ENCODE data around the gene GBX2. TPM values are rescaled to one million over a fixed set of nuclear protein-coding genes. Genes with fewer than 3 reads are reported as not detected.

Gene GBX2
- total RNA-seq (2014; rRNA removed; shearing (Covaris generic)), result 0.04 and 1.1 TPM in 2 replicates

- DNase-seq (ENCODE audit: low spot score), result peak; percentile 69
These were observed at the start of gene GBX2 for GRCh38 chr2:236168110-236169080. Gene GBX2, minus strand, starts transcription at chr2:236168386. Its CDS starts 415 bp downstream, at chr2:236167971.

DNA sequence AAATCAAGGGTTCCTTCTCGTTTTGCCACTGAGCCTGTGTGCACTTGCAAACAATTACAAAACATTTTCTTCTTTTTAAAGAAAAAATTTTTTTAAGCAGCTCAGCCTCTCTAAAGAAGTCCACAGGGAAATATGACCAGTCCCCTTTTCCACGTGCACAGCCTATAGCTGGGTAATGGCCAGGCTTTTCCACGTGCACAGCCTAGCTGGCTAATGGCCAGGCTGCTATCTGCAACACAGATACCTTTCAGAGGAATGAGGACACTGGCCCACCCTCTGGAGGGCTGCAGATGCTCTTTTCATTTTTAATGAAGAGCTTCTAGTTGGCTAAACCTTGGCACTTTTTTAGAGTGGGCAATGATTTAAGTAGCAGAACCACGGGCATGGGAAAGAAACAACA lies 49.7 kb upstream of the GBX2 start:
- DNase-seq (ENCODE audit: low spot score), result no peak

DNA sequence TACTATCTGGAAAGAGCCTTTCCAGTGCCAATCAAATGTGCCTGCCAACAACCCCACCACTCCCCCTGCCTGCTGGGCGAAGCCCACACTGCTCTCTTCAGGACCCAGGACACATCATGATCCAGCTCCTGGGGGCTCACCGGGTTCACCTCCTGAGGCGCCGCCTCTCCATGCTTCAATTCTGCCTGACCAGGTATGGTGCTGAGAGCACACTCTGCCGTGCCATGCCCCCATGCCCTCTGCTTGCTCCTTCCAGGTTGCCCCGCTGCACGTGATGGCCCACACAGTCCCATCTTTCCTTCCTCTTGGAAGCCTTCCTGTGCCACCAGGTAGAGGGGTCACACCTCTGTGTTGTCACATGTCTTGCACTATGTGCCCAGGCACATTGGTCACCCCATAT lies 48.5 kb upstream of the GBX2 start:
- DNase-seq (ENCODE audit: low spot score), result no peak

- DNase-seq (ENCODE audit: low spot score), result no peak
These were observed 47.7 kb upstream of the GBX2 start for GRCh38 chr2:236215761-236216333.

- DNase-seq (ENCODE audit: low spot score), result no peak
These were observed 47.0 kb upstream of the GBX2 start for GRCh38 chr2:236215196-236215595.

GRCh38 chr2:236214376-236214995 lies 46.3 kb upstream of the GBX2 start:
- no peak for DNase-seq (ENCODE audit: low spot score)

DNA sequence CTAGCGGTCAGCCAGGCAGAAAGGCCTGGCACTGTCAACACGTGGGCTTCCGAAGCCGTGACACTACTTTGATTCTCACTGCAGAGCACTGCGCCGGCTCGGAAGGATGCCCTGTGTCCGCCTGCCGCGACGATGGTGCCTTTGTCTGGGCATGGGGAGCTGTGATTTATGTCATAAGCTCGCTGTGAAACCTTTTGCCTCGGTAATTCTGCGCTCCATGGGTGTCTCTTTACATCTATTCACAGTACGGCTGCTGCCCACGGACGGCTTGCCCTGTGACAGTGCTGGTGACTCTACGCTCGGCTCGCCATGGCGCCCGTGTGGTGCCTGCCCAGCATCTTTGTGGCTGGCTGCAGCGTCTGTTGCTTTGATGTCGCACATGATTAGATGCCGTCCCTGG lies 43.1 kb upstream of the GBX2 start:
- no peak for DNase-seq (ENCODE audit: low spot score)

DNA sequence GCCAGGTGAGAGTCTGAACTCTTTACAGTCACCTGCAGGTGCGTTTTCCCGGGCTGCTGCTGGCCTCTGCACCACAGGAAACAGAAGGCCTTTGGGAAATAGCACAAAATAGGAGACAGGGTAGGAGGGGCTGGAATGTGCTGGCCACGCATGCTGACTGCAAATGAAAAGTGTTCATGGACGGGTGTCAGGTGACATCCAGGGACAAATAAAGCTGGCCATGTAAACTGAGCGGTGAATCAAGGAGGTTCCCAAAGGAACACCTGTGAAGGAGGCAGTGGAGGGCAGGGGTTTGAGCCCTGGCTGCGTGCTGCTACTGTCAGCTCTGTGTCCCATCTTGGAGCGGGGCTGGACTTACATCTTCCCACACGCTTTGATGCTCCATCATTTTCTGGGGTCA lies 42.4 kb upstream of the GBX2 start:
- no peak for DNase-seq (ENCODE audit: low spot score)

DNA sequence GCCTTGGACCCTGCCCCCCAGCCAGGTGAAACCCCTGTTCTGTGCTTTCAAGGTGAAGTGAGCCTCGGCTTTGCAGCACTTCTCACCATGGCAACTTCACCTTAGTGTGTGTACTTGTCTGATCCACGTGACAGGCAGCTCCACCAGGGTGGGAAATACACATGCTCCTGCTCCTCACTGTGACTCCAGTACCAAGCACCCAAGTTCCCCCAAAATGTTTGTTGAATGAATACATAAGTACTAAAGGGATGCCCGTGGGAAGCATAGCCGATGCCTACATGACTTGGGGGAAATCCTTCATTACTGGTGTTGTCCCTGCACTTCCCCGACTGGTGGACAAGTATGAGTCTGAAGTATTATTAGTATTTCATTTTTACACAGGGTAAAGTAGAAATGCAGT lies 41.8 kb upstream of the GBX2 start:
- no peak for DNase-seq (ENCODE audit: low spot score)

GRCh38 chr2:236209535-236209934 lies 41.3 kb upstream of the GBX2 start:
- DNase-seq (ENCODE audit: low spot score), result no peak

- DNase-seq (ENCODE audit: low spot score), result no peak
These were observed 40.1 kb upstream of the GBX2 start for GRCh38 chr2:236208019-236208926.

GRCh38 chr2:236207472-236207871 lies 39.3 kb upstream of the GBX2 start:
- no peak for DNase-seq (ENCODE audit: low spot score)

- no peak for DNase-seq (ENCODE audit: low spot score)
These were observed 37.9 kb upstream of the GBX2 start for GRCh38 chr2:236205867-236206645.

DNA sequence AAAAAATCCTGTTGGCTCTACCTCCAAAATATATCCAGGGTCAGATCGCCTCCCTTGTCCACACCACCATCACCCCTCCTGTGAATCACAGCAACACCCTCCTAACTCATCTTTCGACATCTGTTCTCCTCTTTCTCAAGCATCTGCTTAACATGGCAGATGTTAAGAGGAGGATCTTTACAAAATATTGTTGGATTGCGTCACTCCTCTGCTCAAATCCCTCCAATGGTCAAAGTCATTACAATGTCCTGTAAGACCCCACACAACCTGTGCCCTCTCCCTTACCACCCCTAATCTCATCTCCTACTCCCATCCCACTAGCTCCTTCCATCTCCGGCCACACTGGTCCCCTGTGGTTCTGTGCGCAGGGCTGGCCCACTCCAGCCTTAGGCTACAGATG lies 36.8 kb upstream of the GBX2 start:
- no peak for DNase-seq (ENCODE audit: low spot score)

GRCh38 chr2:236200378-236200777 lies 32.2 kb upstream of the GBX2 start:
- no peak for DNase-seq (ENCODE audit: low spot score)

DNA sequence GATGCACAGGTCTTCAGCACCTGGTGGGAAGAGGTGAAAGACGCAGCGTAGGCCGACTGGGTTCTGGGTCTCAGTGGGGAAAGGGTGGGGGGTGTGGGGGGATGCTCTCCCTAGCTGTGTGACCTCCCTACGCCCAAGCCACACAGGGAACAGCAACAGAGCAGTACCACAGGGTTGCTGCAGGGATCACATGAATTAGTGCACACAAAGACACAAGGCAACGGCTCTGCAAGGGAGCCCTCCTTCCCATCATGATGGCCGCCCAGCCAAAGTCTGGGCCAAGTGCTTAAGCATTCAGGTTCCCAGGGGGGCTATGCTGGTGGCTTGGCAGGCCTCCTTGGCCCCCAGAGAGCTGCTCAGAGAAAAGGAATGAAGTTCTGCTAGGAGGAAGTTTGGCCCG lies 28.2 kb upstream of the GBX2 start:
- DNase-seq (ENCODE audit: low spot score), result no peak

DNA sequence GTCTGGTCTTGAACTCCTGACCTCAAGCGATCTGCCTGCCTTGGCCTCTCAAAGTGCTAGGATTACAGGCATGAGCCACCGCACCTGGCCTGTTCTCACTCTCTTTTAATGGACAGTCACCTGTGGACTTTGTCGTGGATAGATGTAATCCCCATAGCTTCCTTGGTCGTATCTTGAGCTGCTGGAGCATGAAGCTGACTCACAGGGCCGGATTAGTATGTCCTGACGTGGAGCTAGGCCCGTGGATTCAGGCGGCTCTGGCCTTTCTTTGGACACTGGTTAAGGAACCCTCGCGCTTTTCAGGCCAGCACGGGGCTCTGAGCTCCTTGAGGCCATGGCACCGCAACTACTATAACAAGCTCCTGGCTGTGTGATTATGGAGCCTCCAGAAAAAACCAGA lies 27.5 kb upstream of the GBX2 start:
- no peak for DNase-seq (ENCODE audit: low spot score)

DNA sequence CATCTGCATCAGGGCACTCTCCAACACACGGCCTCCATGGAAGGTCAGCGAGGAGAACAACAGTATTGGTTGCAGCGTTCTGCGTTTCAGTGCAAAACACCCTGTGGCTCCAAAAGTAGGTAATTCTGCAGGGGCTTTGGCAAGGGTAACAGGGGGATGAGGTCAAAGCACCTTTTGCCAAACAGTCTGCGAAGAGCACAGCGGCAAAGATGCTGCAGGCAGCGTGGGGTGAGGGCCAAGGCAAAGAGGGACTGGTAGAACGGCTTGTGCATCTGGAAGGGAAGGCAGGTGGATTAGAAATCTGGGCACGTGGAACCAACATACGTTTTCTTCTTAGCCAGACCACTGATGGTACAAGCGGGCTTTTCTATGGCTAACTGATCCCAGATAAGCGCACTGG lies 26.6 kb upstream of the GBX2 start:
- DNase-seq (ENCODE audit: low spot score), result no peak

DNA sequence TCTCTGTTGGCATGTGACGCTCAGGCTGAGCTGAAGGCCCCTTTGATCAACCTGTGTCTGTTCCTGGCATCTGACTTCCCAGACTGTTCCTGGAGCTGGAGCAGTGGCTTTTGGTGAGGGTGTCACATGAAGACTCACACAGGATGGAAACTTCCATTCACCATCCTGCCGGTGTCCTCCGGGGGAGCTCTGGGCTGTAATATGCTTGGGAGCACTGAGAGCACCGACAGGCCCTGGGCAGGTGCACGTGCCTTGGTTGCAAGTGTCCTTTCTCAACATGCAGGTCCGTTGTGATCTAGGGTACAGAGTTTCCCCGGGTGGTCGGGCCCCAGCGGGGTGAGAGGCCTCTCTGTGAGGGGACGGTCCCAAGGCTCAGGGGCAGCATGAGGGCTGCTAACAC lies 24.8 kb upstream of the GBX2 start:
- no peak for DNase-seq (ENCODE audit: low spot score)

GRCh38 chr2:236190674-236191073 lies 22.5 kb upstream of the GBX2 start:
- DNase-seq (ENCODE audit: low spot score), result no peak

GRCh38 chr2:236184701-236185100 lies 16.5 kb upstream of the GBX2 start:
- no peak for DNase-seq (ENCODE audit: low spot score)
